K562 (cell line): ENCODE results near the gene ZBTB46. TPM values are rescaled to one million over a fixed set of nuclear protein-coding genes. Genes with fewer than 3 reads are reported as not detected.
A peak's percentile ranks its signal among the peaks of the same experiment; 100 is the strongest.

Experiments
- BRD4 ChIP-seq: fragments of 200-600 bp; sonication (generic); IDR thresholded peaks from 2 replicates; pipeline ENCODE4 v1.6.1; 2017; ENCODE audit warnings: inconsistent platforms
- CCAR2 ChIP-seq: fragments of 200-400 bp; formaldehyde crosslinking; IDR thresholded peaks from 2 replicates; pipeline ENCODE4 v1.6.1; 2017; ENCODE audit warnings: mild to moderate bottlenecking, low read depth, low read length
- DNMT1 ChIP-seq: fragments of 450-650 bp; IDR thresholded peaks from 2 replicates; pipeline ENCODE4 v1.6.1; 2016; ENCODE audit warnings: antibody characterized with exemption, mild to moderate bottlenecking
- ETS2 ChIP-seq: IDR thresholded peaks from 2 replicates; pipeline ENCODE4 v1.6.1; 2016; ENCODE audit warnings: borderline replicate concordance, missing genetic modification characterization, mild to moderate bottlenecking, moderate library complexity, missing compliant biosample characterization; ENCODE audit not compliant: poor library complexity, severe bottlenecking
- MEF2A ChIP-seq: IDR thresholded peaks from 2 replicates; pipeline ENCODE4 v1.6.1; 2011; ENCODE audit warnings: low read depth, mild to moderate bottlenecking, low read length, moderate library complexity; ENCODE audit not compliant: control insufficient read depth
- MGA ChIP-seq: fragments of 450-650 bp; IDR thresholded peaks from 2 replicates; pipeline ENCODE4 v1.6.1; 2016; ENCODE audit warnings: mild to moderate bottlenecking, moderate library complexity
- TFAM ChIP-seq: fragments of 250-450 bp; sonication (Bioruptor Pico); conservative IDR thresholded peaks from 2 replicates; pipeline ENCODE4 v1.5.0; 2021; ENCODE audit warnings: mild to moderate bottlenecking, moderate library complexity
- TRIM24 ChIP-seq, 2 experiments: fragments of 450-650 bp; IDR thresholded peaks; 2 replicates each; pipeline ENCODE4 v1.6.1; 2016
- U2AF1 ChIP-seq: fragments of 200-400 bp; formaldehyde crosslinking; optimal IDR thresholded peaks from 2 replicates; pipeline ENCODE3; 2017; ENCODE audit warnings: mild to moderate bottlenecking, low read depth, low read length, moderate library complexity
- ZFP1 ChIP-seq: fragments of 450-650 bp; formaldehyde crosslinking; IDR thresholded peaks from 2 replicates; pipeline ENCODE4 v1.4.0; 2020; ENCODE audit warnings: mild to moderate bottlenecking, mixed read lengths
- ZFP36 ChIP-seq: fragments of 150-350 bp; IDR thresholded peaks from 2 replicates; pipeline ENCODE4 v1.6.1; 2018; ENCODE audit warnings: low read length, low read depth; ENCODE audit not compliant: partially characterized antibody
- ZNF146 ChIP-seq: IDR thresholded peaks from one replicate; pipeline ENCODE4 v1.6.1; 2018; ENCODE audit warnings: missing compliant biosample characterization; ENCODE audit not compliant: unreplicated experiment
- ZNF507 ChIP-seq: conservative IDR thresholded peaks from 2 replicates; pipeline ENCODE4 v1.6.1; 2017; ENCODE audit warnings: missing genetic modification characterization, missing compliant biosample characterization
- ZNF551 ChIP-seq: fragments of 250-450 bp; sonication (Bioruptor Pico); IDR thresholded peaks from 2 replicates; pipeline ENCODE4 v1.5.0; 2021; ENCODE audit warnings: mild to moderate bottlenecking, moderate library complexity
- polyA plus RNA-seq, 8 experiments: library from polyadenylated mRNA; depleted of rRNA in 4 of 8; stranded (reverse) in 5 of 8; unstranded in 3 of 8; fragments of >200 nt; fragmentation: Nextera tagmentation in 2 of 8; fragmentation: Illumina TruSeq in 1 of 8; extraction: Ambion mirVana in 2 of 8; extraction: Trizol in 1 of 8; gene quantifications; 2 replicates each; pipeline versions ENCODE4 v1.2.1 to v1.2.3, GENCODE V29; 2011 to 2014; ENCODE audit warnings: inconsistent platforms in 1 of 8, missing spikeins in 1 of 8
- total RNA-seq, 7 experiments: library from RNA; depleted of rRNA in 6 of 7; stranded (reverse); fragments of >200 nt in 6 of 7; fragmentation: Illumina TruSeq in 2 of 7; extraction: Trizol in 2 of 7; gene quantifications; 2 replicates each; pipeline versions ENCODE4 v1.2.1 to v1.2.3, GENCODE V29; 2011 to 2021; ENCODE audit warnings: low replicate concordance in 1 of 7
- TF ChIP-seq, protein P1 (sequence below): sonication (generic); formaldehyde crosslinking; IDR thresholded peaks from 2 replicates; pipeline ENCODE4 v1.8.0; 2022; ENCODE audit warnings: missing genetic modification reagents, mild to moderate bottlenecking, borderline replicate concordance

The ZBTB46 gene
- total and polyA plus RNA-seq, 9 of the 15 experiments (the other 6 are each of a cell fraction or from before 2014, with no cell fraction given): 0.29 to 4.1 (median 1.1) TPM

GRCh38 chr20:63864978-63865640 is 34.0 kb upstream of the ZBTB46 start, which contains the start of gene TPD52L2 (continued):
- TF ChIP-seq TRIM24 (IDR thresholded peaks at IDR 0.05): no peak; a peak in 1 of 4 replicates
- TF ChIP-seq, protein P1, sequence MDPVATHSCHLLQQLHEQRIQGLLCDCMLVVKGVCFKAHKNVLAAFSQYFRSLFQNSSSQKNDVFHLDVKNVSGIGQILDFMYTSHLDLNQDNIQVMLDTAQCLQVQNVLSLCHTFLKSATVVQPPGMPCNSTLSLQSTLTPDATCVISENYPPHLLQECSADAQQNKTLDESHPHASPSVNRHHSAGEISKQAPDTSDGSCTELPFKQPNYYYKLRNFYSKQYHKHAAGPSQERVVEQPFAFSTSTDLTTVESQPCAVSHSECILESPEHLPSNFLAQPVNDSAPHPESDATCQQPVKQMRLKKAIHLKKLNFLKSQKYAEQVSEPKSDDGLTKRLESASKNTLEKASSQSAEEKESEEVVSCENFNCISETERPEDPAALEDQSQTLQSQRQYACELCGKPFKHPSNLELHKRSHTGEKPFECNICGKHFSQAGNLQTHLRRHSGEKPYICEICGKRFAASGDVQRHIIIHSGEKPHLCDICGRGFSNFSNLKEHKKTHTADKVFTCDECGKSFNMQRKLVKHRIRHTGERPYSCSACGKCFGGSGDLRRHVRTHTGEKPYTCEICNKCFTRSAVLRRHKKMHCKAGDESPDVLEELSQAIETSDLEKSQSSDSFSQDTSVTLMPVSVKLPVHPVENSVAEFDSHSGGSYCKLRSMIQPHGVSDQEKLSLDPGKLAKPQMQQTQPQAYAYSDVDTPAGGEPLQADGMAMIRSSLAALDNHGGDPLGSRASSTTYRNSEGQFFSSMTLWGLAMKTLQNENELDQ (CRISPR knock-in tag): no peak
- TF ChIP-seq TFAM (CRISPR knock-in tag): no peak
- TF ChIP-seq ZFP1: no peak
- no peak for TF ChIP-seq ETS2 (tag)
- TF ChIP-seq ZNF507 (tag): no peak
- no peak for TF ChIP-seq ZNF551 (CRISPR knock-in tag)
- TF ChIP-seq CCAR2: no peak
- no peak for TF ChIP-seq MEF2A
- no peak for TF ChIP-seq BRD4
- TF ChIP-seq ZNF146: no peak
- TF ChIP-seq MGA: peak; percentile 91
- TF ChIP-seq U2AF1: no peak
- no peak for TF ChIP-seq DNMT1
- no peak for TF ChIP-seq ZFP36
